IMR-90 (cell line): ENCODE results near the gene FBXW2.

Experiments used
- CHD1 ChIP-seq: IDR thresholded peaks from 2 replicates; pipeline ENCODE4 v1.6.1; 2012; ENCODE audit warnings: low read depth, low read length, improper control_type of control experiment
- CTCF ChIP-seq: conservative IDR thresholded peaks from 2 replicates; pipeline ENCODE4 v1.5.1; 2012; ENCODE audit warnings: mild to moderate bottlenecking, low read depth, low read length, improper control_type of control experiment
- ELK1 ChIP-seq: fragments of 150-350 bp; IDR thresholded peaks from 2 replicates; pipeline ENCODE4 v1.6.1; 2016; ENCODE audit warnings: low read depth, mild to moderate bottlenecking, low read length, moderate library complexity, borderline replicate concordance
- FOS ChIP-seq: fragments of 150-350 bp; IDR thresholded peaks from 2 replicates; pipeline ENCODE4 v1.6.1; 2016; ENCODE audit warnings: low read depth, low read length
- MXI1 ChIP-seq: IDR thresholded peaks from 2 replicates; pipeline ENCODE4 v1.6.1; 2012; ENCODE audit warnings: low read depth, mild to moderate bottlenecking, low read length, moderate library complexity, borderline replicate concordance
- POLR2A ChIP-seq: IDR thresholded peaks from 2 replicates; pipeline ENCODE4 v1.6.1; 2012; ENCODE audit warnings: mild to moderate bottlenecking, low read depth, low read length
- RAD21 ChIP-seq: IDR thresholded peaks from 2 replicates; pipeline ENCODE4 v1.6.1; 2012; ENCODE audit warnings: low read length, improper control_type of control experiment
- RCOR1 ChIP-seq: IDR thresholded peaks from 2 replicates; pipeline ENCODE4 v1.6.1; 2012; ENCODE audit warnings: mild to moderate bottlenecking, low read length, improper control_type of control experiment; ENCODE audit not compliant: insufficient replicate concordance
- RFX5 ChIP-seq: IDR thresholded peaks from 2 replicates; pipeline ENCODE4 v1.8.0; 2012; ENCODE audit warnings: low read depth, mild to moderate bottlenecking, low read length, moderate library complexity
- SMC3 ChIP-seq: fragments of 150-350 bp; IDR thresholded peaks from 2 replicates; pipeline ENCODE4 v1.6.1; 2016; ENCODE audit warnings: low read depth, mild to moderate bottlenecking, antibody characterized with exemption, low read length, moderate library complexity
- USF2 ChIP-seq: fragments of 150-350 bp; IDR thresholded peaks from 2 replicates; pipeline ENCODE4 v1.6.1; 2017; ENCODE audit warnings: mild to moderate bottlenecking, antibody characterized with exemption, low read length, low read depth

GRCh38 chr9:120741701-120742100 is 51.5 kb downstream of the FBXW2 start:
- TF ChIP-seq CTCF (no peak), POLR2A (no peak), RAD21 (no peak), RCOR1 (no peak), RFX5 (no peak), ELK1 (no peak), USF2 (no peak), MXI1 (no peak), CHD1 (no peak), SMC3 (no peak), FOS (no peak)
